Upper lobe of left lung (tissue), 6 donors: ENCODE measurements around the gene STK11. TPM values are rescaled to one million over a fixed set of nuclear protein-coding genes. Genes with fewer than 3 reads are reported as not detected.
A peak's percentile ranks its signal among the peaks of the same experiment; 100 is the strongest.

Experiments used
- ATAC-seq, 2 donors: fragments of 200-7000 bp; cut with Tn5 transposase; one replicate each; pipeline ENCODE4 v1.9.1; 2022; ENCODE audit warnings: mild to moderate bottlenecking in 2 of 2, moderate library complexity in 2 of 2; ENCODE audit not compliant: low FRiP score in 2 of 2
- DNase-seq, 2 donors: peaks; one replicate each; pipeline ENCODE4 v3.0.0-alpha.2; 2019 to 2020
- H3K27ac ChIP-seq, 4 donors: fragments of 200-600 bp; sonication (generic); one replicate each; pipeline ENCODE4 v1.5.1; 2016 to 2019
- H3K27me3 ChIP-seq, 4 donors: fragments of 200-600 bp; sonication (generic); one replicate each; pipeline ENCODE4 v1.5.1; 2017 to 2019
- H3K36me3 ChIP-seq, 4 donors: fragments of 200-600 bp; sonication (generic); one replicate each; pipeline ENCODE4 v1.5.1; 2016 to 2019
- H3K4me1 ChIP-seq, 4 donors: fragments of 200-600 bp; sonication (generic); one replicate each; pipeline ENCODE4 v1.5.1; 2018 to 2019
- H3K4me3 ChIP-seq, 4 donors: fragments of 200-600 bp; sonication (generic); one replicate each; pipeline ENCODE4 v1.5.1; 2017 to 2019; ENCODE audit warnings: mild to moderate bottlenecking in 2 of 4, moderate library complexity in 1 of 4
- H3K9me3 ChIP-seq, 4 donors: fragments of 200-600 bp; sonication (generic); one replicate each; pipeline ENCODE4 v1.5.1; 2018 to 2019
- EP300 ChIP-seq, 4 donors: sonication (generic); formaldehyde crosslinking; IDR thresholded peaks; one replicate each; pipeline ENCODE4 v1.5.1; 2017; ENCODE audit warnings: antibody characterized with exemption in 4 of 4, control low read depth in 2 of 4
- POLR2A ChIP-seq, 4 donors: fragments of 450-650 bp; IDR thresholded peaks; one replicate each; pipeline ENCODE4 v1.5.1; 2016 to 2017; ENCODE audit warnings: antibody characterized with exemption in 4 of 4, mild to moderate bottlenecking in 2 of 4
- POLR2AphosphoS5 ChIP-seq, 2 donors: sonication (generic); formaldehyde crosslinking; IDR thresholded peaks; one replicate each; pipeline ENCODE4 v1.5.1; 2017; ENCODE audit warnings: antibody characterized with exemption in 2 of 2
- WGBS, 2 donors: methylation state at CpG; one replicate each; pipeline ENCODE4 v1.1.5; 2017 to 2018; 5-methylcytosine and 5-hydroxymethylcytosine counted together
- total RNA-seq, 6 donors: library from RNA; depleted of rRNA in 4 of 6; stranded (reverse); fragments of >200 nt in 4 of 6; gene quantifications; one replicate each; pipeline versions ENCODE4 v1.1.0 to v1.2.1, GENCODE V29; 2016 to 2021
- TF ChIP-seq, protein P1 (sequence below), 6 experiments: fragments of 450-650 bp in 4 of 6; fragments of 200-600 bp in 2 of 6; sonication (generic) in 2 of 6; IDR thresholded peaks; one replicate each; pipeline ENCODE4 v1.5.1; 2016 to 2019; ENCODE audit warnings: antibody characterized with exemption in 6 of 6
- donor health status: DM: no; HTN: no; CAD: no; lungs with moderate emphysema.
- donor health status: DM: no; HTN: yes; CAD: no; lungs with severe emphysema.

Gene STK11
- total RNA-seq, 6 donors from 2014 or later = 50.2 to 168 (median 63.2) TPM

DNA sequence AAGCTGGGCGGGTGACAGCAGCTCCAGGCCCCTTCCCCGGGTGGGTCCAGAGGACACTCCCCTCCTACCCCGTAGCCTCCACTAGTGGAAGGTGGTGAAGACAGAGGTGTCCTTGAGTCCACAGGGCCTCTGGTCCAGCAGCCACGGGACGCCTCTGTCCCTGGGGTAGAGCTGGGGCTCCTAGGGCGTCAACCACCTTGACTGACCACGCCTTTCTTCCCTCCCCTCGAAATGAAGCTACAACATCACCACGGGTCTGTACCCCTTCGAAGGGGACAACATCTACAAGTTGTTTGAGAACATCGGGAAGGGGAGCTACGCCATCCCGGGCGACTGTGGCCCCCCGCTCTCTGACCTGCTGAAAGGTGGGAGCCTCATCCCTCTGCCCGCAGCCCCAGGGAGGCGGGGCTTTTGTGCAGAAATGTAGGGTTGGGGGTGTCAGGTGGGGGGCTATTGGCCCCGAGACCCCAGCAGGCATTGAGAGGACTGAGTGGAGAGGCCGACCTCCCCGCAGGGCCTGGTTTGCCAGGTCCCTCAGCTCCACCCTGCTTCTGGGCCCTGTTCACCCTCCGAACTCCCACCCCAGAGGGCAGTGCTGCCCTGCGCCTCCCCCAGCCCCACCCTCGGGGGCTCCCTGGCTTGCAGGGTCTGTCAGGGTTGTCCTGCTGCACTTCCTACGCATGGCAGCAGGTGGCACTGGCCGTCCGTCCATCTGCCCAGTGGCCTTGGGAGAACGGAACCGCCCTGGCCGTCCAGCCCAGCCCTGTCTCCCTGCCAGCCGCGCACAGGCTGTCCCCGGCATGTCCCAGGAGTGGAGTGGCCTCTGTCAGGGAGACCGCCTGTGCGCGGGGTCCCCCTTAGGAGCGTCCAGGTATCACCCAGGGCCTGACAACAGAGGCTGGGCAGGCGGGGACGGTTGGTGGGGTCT, 15.7 kb downstream of the STK11 start:
- ATAC-seq (peak in 1 of 2 donors; percentile 72), DNase-seq (peak; percentile 48 to 87)
- Histone ChIP-seq H3K9me3 (no peaks in the 10 kb centered on the region), H3K4me1 (peaks cover under 1 to 29% (median 9%) of the 10 kb centered on the region in 4 donors), H3K4me3 (no peak overlapping the region), H3K36me3 (peaks cover 11 to 66% (median 48%) of the 10 kb centered on the region in 4 donors), H3K27ac (peak overlapping the region in 2 of 4 donors; percentile 9 to 15), H3K27me3 (no peaks in the 10 kb centered on the region)
- WGBS, 2 donors = 76% methylated on average over 38 of the region's 38 CpGs; no CpG with 5 or more reads in 1 of the 2 donors
- TF ChIP-seq, protein P1, sequence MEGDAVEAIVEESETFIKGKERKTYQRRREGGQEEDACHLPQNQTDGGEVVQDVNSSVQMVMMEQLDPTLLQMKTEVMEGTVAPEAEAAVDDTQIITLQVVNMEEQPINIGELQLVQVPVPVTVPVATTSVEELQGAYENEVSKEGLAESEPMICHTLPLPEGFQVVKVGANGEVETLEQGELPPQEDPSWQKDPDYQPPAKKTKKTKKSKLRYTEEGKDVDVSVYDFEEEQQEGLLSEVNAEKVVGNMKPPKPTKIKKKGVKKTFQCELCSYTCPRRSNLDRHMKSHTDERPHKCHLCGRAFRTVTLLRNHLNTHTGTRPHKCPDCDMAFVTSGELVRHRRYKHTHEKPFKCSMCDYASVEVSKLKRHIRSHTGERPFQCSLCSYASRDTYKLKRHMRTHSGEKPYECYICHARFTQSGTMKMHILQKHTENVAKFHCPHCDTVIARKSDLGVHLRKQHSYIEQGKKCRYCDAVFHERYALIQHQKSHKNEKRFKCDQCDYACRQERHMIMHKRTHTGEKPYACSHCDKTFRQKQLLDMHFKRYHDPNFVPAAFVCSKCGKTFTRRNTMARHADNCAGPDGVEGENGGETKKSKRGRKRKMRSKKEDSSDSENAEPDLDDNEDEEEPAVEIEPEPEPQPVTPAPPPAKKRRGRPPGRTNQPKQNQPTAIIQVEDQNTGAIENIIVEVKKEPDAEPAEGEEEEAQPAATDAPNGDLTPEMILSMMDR (IDR thresholded peaks at IDR 0.05) = peak; percentile 50 to 80 (median 72)
- TF ChIP-seq POLR2AphosphoS5 (IDR thresholded peaks at IDR 0.05) (no peak), POLR2A (IDR thresholded peaks at IDR 0.05) (no peak)

DNA sequence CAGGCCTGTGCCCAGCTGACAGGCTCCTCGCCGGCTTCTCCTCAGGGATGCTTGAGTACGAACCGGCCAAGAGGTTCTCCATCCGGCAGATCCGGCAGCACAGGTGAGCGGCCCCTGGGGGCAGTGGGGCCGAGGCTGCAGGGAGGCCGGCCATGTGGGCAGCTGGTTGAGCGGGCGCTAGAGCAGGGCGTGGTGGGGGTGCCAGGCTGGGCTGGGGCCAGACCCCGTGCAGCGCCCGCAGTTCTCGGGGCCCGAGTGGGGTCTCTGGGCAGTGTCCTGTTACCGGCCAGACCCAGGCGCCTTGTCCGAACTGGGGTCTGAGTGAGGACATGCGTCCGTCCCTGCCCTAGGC, 16.3 kb downstream of the STK11 start:
- H3K36me3 ChIP-seq = peaks cover 11 to 73% (median 55%) of the 10 kb centered on the region in 4 donors
- peak in 1 of 2 donors; percentile 80 for DNase-seq
- H3K4me3 ChIP-seq = no peak overlapping the region
- 97 to 100% methylated on average over 2 to 22 of the region's 22 CpGs for WGBS, 2 donors
- no peak for ATAC-seq
- peak overlapping the region in 2 of 4 donors; percentile 9 to 15 for H3K27ac ChIP-seq
- no peaks in the 10 kb centered on the region for H3K9me3 ChIP-seq
- H3K4me1 ChIP-seq = peaks cover 0 to 24% (median 6%) of the 10 kb centered on the region in 4 donors
- TF ChIP-seq POLR2A (IDR thresholded peaks at IDR 0.05) (no peak), EP300 (IDR thresholded peaks at IDR 0.05) (no peak)
- H3K27me3 ChIP-seq = no peaks in the 10 kb centered on the region

DNA sequence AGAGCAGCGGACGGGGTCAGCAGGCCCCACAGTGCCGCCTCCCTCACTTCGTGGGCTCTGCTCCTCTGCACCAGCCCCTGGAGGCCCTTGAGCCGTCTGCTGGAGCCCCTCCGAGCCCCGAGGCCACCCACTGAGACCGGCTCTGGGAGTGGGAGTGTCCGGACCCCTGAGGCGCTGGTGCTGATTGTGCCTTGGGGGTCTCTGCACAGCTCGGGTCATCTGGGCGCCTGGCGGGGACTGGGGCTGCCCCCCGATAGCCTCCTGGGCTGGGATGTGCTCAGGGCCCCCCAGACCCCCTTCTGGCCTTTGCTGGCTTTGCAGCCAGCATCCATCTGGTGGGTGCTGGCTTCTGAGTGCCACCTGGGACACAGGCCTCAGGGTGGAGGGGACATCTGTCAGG, 16.8 kb downstream of the STK11 start:
- H3K27ac ChIP-seq = no peak overlapping the region
- WGBS, 2 donors = 100% methylated on average over 1 of the region's 14 CpGs; no CpG with 5 or more reads in 1 of the 2 donors
- no peaks in the 10 kb centered on the region for H3K9me3 ChIP-seq
- no peak for TF ChIP-seq POLR2AphosphoS5 (IDR thresholded peaks at IDR 0.05)
- TF ChIP-seq POLR2A (IDR thresholded peaks at IDR 0.05) = no peak
- no peak for TF ChIP-seq EP300 (IDR thresholded peaks at IDR 0.05)
- TF ChIP-seq, protein P1 (IDR thresholded peaks at IDR 0.05) = no peak
- H3K4me3 ChIP-seq = no peak overlapping the region
- H3K36me3 ChIP-seq = peaks cover 11 to 78% (median 60%) of the 10 kb centered on the region in 4 donors
- DNase-seq (peak in 1 of 2 donors; percentile 64), ATAC-seq (no peak)
- no peaks in the 10 kb centered on the region for H3K27me3 ChIP-seq
- peaks cover 0 to 19% (median 5%) of the 10 kb centered on the region in 4 donors for H3K4me1 ChIP-seq

DNA sequence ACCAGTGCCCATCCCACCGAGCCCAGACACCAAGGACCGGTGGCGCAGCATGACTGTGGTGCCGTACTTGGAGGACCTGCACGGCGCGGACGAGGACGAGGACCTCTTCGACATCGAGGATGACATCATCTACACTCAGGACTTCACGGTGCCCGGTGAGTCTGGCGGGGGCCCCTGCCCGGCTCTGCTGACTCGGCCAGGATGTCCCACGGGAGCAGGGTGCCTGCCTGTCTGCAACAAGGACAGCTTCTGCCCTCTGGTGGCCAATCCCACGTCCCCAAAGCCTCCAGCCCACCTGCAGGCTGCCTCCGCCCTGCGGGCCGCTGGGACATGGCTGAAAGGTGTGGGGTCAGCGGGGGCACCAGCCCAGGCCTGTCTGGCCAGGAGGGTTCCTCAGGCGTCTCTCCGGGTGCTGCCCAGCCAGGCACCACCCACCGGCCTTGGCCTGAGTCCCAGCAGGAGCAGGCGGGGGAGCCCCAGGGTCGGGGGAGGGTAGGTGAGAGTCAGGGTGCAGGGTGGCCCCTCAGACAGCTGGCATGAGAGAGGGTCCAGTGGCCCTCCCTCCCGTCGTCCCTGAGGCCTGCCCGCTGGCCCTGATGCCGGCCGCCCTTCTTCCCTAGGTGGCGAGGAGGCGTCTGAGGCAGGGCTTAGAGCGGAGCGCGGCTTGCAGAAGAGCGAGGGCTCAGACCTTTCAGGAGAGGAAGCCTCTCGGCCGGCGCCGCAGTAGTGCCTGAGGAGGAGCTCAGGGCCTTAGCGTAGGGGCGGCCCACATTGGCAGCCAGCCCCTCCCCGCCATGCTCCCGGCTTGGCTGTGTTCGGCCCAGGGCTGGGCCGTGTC, 17.7 kb downstream of the STK11 start:
- TF ChIP-seq, protein P1 (IDR thresholded peaks at IDR 0.05) = peak in 3 of 6 experiments; percentile 11 to 42 (median 28)
- no peak for TF ChIP-seq POLR2A (IDR thresholded peaks at IDR 0.05)
- WGBS, 2 donors = 75 to 87% methylated on average over 4 to 42 of the region's 48 CpGs
- Histone ChIP-seq H3K36me3 (peaks cover 11 to 86% (median 68%) of the 10 kb centered on the region in 4 donors), H3K27me3 (no peaks in the 10 kb centered on the region), H3K4me3 (no peak overlapping the region), H3K9me3 (no peaks in the 10 kb centered on the region), H3K27ac (peak overlapping the region in 1 of 4 donors; percentile 35), H3K4me1 (peaks cover 0 to 11% (median 5%) of the 10 kb centered on the region in 4 donors)
- peak in 1 of 2 donors; percentile 80 for DNase-seq
- no peak for ATAC-seq
